Keratinocyte (primary cell): ENCODE results near the gene ONECUT1. TPM values are rescaled to one million over a fixed set of nuclear protein-coding genes. Genes with fewer than 3 reads are reported as not detected.

Experiments used
- DNase-seq: peaks from one replicate; pipeline ENCODE4 v3.0.0-alpha.2; 2011; ENCODE audit warnings: low read depth, missing footprints, low spot score
- FAIRE-seq: peaks from 2 replicates; lab custom pipeline; 2011; peaks lifted over from hg19 to GRCh38; lab: Jason Lieb, UNC
- H2AFZ ChIP-seq: 2 replicates; pipeline ENCODE4 v1.6.0; 2012; ENCODE audit warnings: low read length, control low read depth, inconsistent platforms; ENCODE audit not compliant: control insufficient read depth
- H3K27ac ChIP-seq: 2 replicates; pipeline ENCODE4 v1.5.1; 2011; ENCODE audit warnings: low read length; ENCODE audit not compliant: control insufficient read depth, insufficient read depth
- H3K27me3 ChIP-seq: 3 replicates; pipeline ENCODE4 v1.6.0; 2011; ENCODE audit warnings: low read length; ENCODE audit not compliant: control insufficient read depth, insufficient read depth; ENCODE audit errors: extremely low read depth
- H3K36me3 ChIP-seq, 2 experiments: 2 replicates in 1 of 2; 3 replicates in 1 of 2; pipeline ENCODE4 v1.5.1; 2011; ENCODE audit warnings: low read length in 2 of 2, mild to moderate bottlenecking in 1 of 2; ENCODE audit not compliant: control insufficient read depth in 2 of 2, insufficient read depth in 2 of 2; ENCODE audit errors: extremely low read depth in 1 of 2
- H3K4me1 ChIP-seq: 3 replicates; pipeline ENCODE4 v1.5.1; 2011; ENCODE audit warnings: low read length; ENCODE audit not compliant: control insufficient read depth, insufficient read depth; ENCODE audit errors: extremely low read depth
- H3K4me2 ChIP-seq: 3 replicates; pipeline ENCODE4 v1.6.0; 2011; ENCODE audit warnings: low read depth, low read length; ENCODE audit not compliant: control insufficient read depth, insufficient read depth; ENCODE audit errors: extremely low read depth
- H3K4me3 ChIP-seq, 3 experiments: fragments of 200-600 bp in 1 of 3; sonication (generic) in 1 of 3; 2 replicates in 2 of 3; 3 replicates in 1 of 3; pipeline ENCODE4 v1.5.1; 2011 to 2016; ENCODE audit warnings: low read length in 3 of 3, mild to moderate bottlenecking in 3 of 3, control low read depth in 2 of 3, inconsistent platforms in 1 of 3, low read depth in 1 of 3, mixed read lengths in 1 of 3, mixed run types in 1 of 3, moderate library complexity in 1 of 3; ENCODE audit not compliant: control insufficient read depth in 2 of 3, insufficient read depth in 2 of 3; ENCODE audit errors: extremely low read depth in 1 of 3
- H3K79me2 ChIP-seq: 2 replicates; pipeline ENCODE4 v1.6.0; 2012; ENCODE audit warnings: low read length; ENCODE audit not compliant: control insufficient read depth, insufficient read depth
- H3K9ac ChIP-seq: 3 replicates; pipeline ENCODE4 v1.6.0; 2011; ENCODE audit warnings: low read length; ENCODE audit not compliant: control insufficient read depth, insufficient read depth; ENCODE audit errors: extremely low read depth
- H3K9me1 ChIP-seq: 3 replicates; pipeline ENCODE4 v1.6.0; 2011; ENCODE audit warnings: low read length; ENCODE audit not compliant: control insufficient read depth, insufficient read depth; ENCODE audit errors: extremely low read depth
- H3K9me3 ChIP-seq: 2 replicates; pipeline ENCODE4 v1.5.1; 2012; ENCODE audit warnings: low read depth, low read length; ENCODE audit not compliant: control insufficient read depth
- H4K20me1 ChIP-seq: 3 replicates; pipeline ENCODE4 v1.6.0; 2011; ENCODE audit warnings: low read length; ENCODE audit not compliant: control insufficient read depth, insufficient read depth; ENCODE audit errors: extremely low read depth
- CTCF ChIP-seq, 3 experiments: IDR thresholded peaks in 1 of 3; conservative IDR thresholded peaks in 1 of 3; optimal IDR thresholded peaks in 1 of 3; 2 replicates in 2 of 3; 3 replicates in 1 of 3; pipeline versions ENCODE3 to v1.5.1; 2011; ENCODE audit warnings: low read length in 3 of 3, mild to moderate bottlenecking in 3 of 3, moderate library complexity in 2 of 3, control low read depth in 1 of 3, inconsistent platforms in 1 of 3; ENCODE audit not compliant: insufficient read depth in 2 of 3; ENCODE audit errors: extremely low read depth in 1 of 3
- EZH2 ChIP-seq: IDR thresholded peaks from one replicate; pipeline ENCODE4 v1.6.1; 2012; ENCODE audit warnings: inconsistent platforms, mild to moderate bottlenecking, low read length, moderate library complexity
- dilution Hi-C: fragments of 300-500 bp; cut with MboI; formaldehyde crosslinking; loops from one replicate; pipeline ENCODE4 v1.7.0; 2020; ENCODE audit warnings: low sequenced_read_pairs; ENCODE audit not compliant: extremely low pct_ligation_motif_present
- polyA plus RNA-seq, 5 experiments: library from polyadenylated mRNA; depleted of rRNA in 3 of 5; stranded (reverse) in 3 of 5; stranded (forward) in 1 of 5; unstranded in 1 of 5; fragments of >200 nt; gene quantifications; 1 replicate in 1 of 5; 2 replicates in 3 of 5; 3 replicates in 1 of 5; pipeline versions ENCODE4 v1.2.1 to v1.2.3, GENCODE V29; 2011 to 2012; ENCODE audit warnings: missing spikeins in 2 of 5, low read depth in 1 of 5, low replicate concordance in 1 of 5

Gene ONECUT1
- polyA plus RNA-seq, 1 donor (not counting 4 experiments of a cell fraction or from before 2014, with no cell fraction given) = not detected

DNA sequence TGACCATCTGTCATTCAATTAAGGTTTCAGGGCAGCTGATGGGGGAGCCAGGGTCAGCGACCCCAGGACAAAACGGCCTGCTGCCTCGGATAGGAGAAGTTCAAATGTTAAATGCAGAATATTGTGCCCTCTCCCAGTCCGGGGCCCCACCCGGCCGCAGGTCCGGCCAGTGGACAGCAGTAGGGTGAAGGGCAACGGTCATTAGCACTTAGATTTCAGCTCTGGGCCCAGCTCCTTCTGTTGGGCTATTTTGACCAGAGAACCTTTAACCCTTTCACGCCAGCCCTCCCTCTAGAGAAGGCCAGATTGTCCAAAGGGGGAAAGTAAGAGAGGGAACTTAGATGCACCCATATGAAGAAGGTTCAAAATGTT is 16.1 kb upstream of the ONECUT1 start:
- DNase-seq (no peak), FAIRE-seq (no peak)
- TF ChIP-seq CTCF (optimal IDR thresholded peaks at IDR 0.05 in 1 of 3, IDR thresholded peaks at IDR 0.05 in 1 of 3, conservative IDR thresholded peaks at IDR 0.05 in 1 of 3; ENCODE audit: extremely low read depth in 1 of 3, insufficient read depth in 2 of 3, low read length in 3 of 3) (no peak), EZH2 (no peak)
- no peaks in the 10 kb centered on the region for H4K20me1 ChIP-seq
- no peak overlapping the region for H3K4me3 ChIP-seq
- H3K27me3 ChIP-seq = peaks cover 75% of the 10 kb centered on the region
- no peaks in the 10 kb centered on the region for H3K9me1 ChIP-seq
- H3K9ac ChIP-seq = no peak overlapping the region
- no peaks in the 10 kb centered on the region for H3K9me3 ChIP-seq
- no peak overlapping the region for H2AFZ ChIP-seq
- no peak overlapping the region for H3K27ac ChIP-seq
- H3K4me2 ChIP-seq = no peak overlapping the region
- no peaks in the 10 kb centered on the region for H3K79me2 ChIP-seq
- no peaks in the 10 kb centered on the region for H3K36me3 ChIP-seq
- H3K4me1 ChIP-seq = peaks cover 3% of the 10 kb centered on the region
- dilution Hi-C loops = no loop called here

- no peak overlapping the region for H2AFZ ChIP-seq
- H4K20me1 ChIP-seq = no peaks in the 10 kb centered on the region
- no peaks in the 10 kb centered on the region for H3K79me2 ChIP-seq
- peak overlapping the region; percentile 51 for H3K4me2 ChIP-seq
- peak in 1 of 3 experiments; percentile 12 for TF ChIP-seq CTCF (optimal IDR thresholded peaks at IDR 0.05 in 1 of 3, IDR thresholded peaks at IDR 0.05 in 1 of 3, conservative IDR thresholded peaks at IDR 0.05 in 1 of 3; ENCODE audit: extremely low read depth in 1 of 3, insufficient read depth in 2 of 3, low read length in 3 of 3)
- TF ChIP-seq EZH2 = peak; percentile 97
- no peak overlapping the region for H3K4me3 ChIP-seq
- H3K27me3 ChIP-seq = peaks cover 81% of the 10 kb centered on the region
- H3K9me3 ChIP-seq = no peaks in the 10 kb centered on the region
- FAIRE-seq = no peak
- H3K36me3 ChIP-seq = no peaks in the 10 kb centered on the region
- peaks cover 3% of the 10 kb centered on the region for H3K4me1 ChIP-seq
- no peak overlapping the region for H3K27ac ChIP-seq
- no peak for DNase-seq
- dilution Hi-C loops = no loop called here
- H3K9ac ChIP-seq = no peak overlapping the region
- no peaks in the 10 kb centered on the region for H3K9me1 ChIP-seq
Observed at GRCh38 chr15:52805351-52806283, 15.5 kb upstream of the ONECUT1 start.
